UCSD-AML1 (cell line): ENCODE results near the gene HAPLN2.
"Not testable (repeated sequence)": the region's sequence is repeated elsewhere in the genome, so short reads cannot be mapped to it uniquely, and the experiment has no call there.

Experiments used
- DNase-seq: peaks from one replicate; lab custom pipeline; 2025; ENCODE audit not compliant: unreplicated experiment; lab: John Stamatoyannopoulos, UW

Gene HAPLN2

GRCh38 chr1:156591432-156592157, 27.6 kb upstream of the HAPLN2 start, which contains the start of gene NAXE:
Gene NAXE, plus strand, starts transcription at chr1:156591776. Its CDS starts 29 bp downstream, at chr1:156591805.
- peak; percentile 82 for DNase-seq

GRCh38 chr1:156592158-156592909, 26.9 kb upstream of the HAPLN2 start:
- DNase-seq = no peak

- DNase-seq = no peak
These were observed 26.1 kb upstream of the HAPLN2 start for GRCh38 chr1:156592910-156593660.

- no peak for DNase-seq
These were observed 25.6 kb upstream of the HAPLN2 start for GRCh38 chr1:156593661-156593989.

GRCh38 chr1:156594190-156594589, 25.0 kb upstream of the HAPLN2 start:
- DNase-seq = no peak

GRCh38 chr1:156595016-156595415, 24.2 kb upstream of the HAPLN2 start:
- DNase-seq = no peak

- DNase-seq = no peak
These were observed 22.8 kb upstream of the HAPLN2 start for GRCh38 chr1:156596426-156596825.

GRCh38 chr1:156598125-156598524, 21.1 kb upstream of the HAPLN2 start:
- DNase-seq = no peak

- no peak for DNase-seq
These were observed 20.3 kb upstream of the HAPLN2 start for GRCh38 chr1:156598731-156599432.

GRCh38 chr1:156599811-156600210, 19.4 kb upstream of the HAPLN2 start:
- no peak for DNase-seq

GRCh38 chr1:156600733-156601121, 18.5 kb upstream of the HAPLN2 start:
- no peak for DNase-seq

GRCh38 chr1:156601122-156601830, 17.9 kb upstream of the HAPLN2 start, which contains the start of gene GPATCH4:
Gene GPATCH4, minus strand, starts transcription at chr1:156601479.
- peak; percentile 77 for DNase-seq

- DNase-seq = no peak
These were observed 17.3 kb upstream of the HAPLN2 start for GRCh38 chr1:156601892-156602291.

- no peak for DNase-seq
These were observed 16.6 kb upstream of the HAPLN2 start for GRCh38 chr1:156602557-156602993.

- not testable (repeated sequence) for DNase-seq
These were observed 11.9 kb upstream of the HAPLN2 start for GRCh38 chr1:156607344-156607743.

- peak; percentile 27 for DNase-seq
These were observed 11.1 kb upstream of the HAPLN2 start for GRCh38 chr1:156608036-156608674.

GRCh38 chr1:156608981-156609380, 10.2 kb upstream of the HAPLN2 start:
- peak; percentile 40 for DNase-seq

GRCh38 chr1:156610072-156610471, 9.1 kb upstream of the HAPLN2 start:
- not testable (repeated sequence) for DNase-seq

GRCh38 chr1:156612666-156613065, 6.5 kb upstream of the HAPLN2 start:
- no peak for DNase-seq

GRCh38 chr1:156615946-156616345, 3.3 kb upstream of the HAPLN2 start:
- DNase-seq = no peak
